ENCODE results near the gene RNF220. TPM values are rescaled to one million over a fixed set of nuclear protein-coding genes. Genes with fewer than 3 reads are reported as not detected.

RNF220 gene
- total RNA-seq, 1 donor from 2014 or later: 62.6 TPM

DNA sequence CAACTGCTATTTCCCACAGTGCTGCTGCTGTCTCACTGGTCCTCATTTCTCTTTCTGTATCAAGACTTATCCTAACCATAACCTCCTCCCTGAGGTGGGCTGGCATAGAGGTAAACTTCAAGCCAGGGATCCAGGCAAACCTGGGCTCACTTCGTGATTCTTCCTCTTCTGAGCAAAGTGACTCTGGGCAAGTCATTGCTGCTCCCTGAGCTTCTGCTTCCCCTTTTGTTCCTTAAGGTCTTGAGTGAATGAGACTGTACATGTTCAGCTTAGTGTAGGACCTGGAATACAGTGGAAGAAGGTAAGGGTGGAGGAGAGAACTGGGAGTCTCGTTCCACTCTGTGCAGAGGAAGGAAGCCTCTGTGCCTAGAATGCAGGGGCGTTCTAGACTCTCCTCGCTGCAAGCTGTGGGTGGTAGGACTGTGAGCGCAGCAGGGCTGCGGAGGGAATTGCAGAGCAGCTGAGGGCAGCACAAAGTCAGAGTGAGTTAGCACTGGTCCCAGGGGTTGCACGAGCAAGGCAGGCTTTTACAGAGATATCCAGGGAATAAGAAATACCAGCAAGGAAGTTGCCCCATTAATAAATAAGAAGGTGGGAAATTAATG lies 38.6 kb upstream of the RNF220 start:
- intact Hi-C loops (cut with micrococcal nuclease): no loop called here
- DNase-seq: no peak
- no peaks in the 10 kb centered on the region for H3K4me1 ChIP-seq
- H3K9me3 ChIP-seq (replicated peaks): no peaks in the 10 kb centered on the region
- TF ChIP-seq, protein P1, sequence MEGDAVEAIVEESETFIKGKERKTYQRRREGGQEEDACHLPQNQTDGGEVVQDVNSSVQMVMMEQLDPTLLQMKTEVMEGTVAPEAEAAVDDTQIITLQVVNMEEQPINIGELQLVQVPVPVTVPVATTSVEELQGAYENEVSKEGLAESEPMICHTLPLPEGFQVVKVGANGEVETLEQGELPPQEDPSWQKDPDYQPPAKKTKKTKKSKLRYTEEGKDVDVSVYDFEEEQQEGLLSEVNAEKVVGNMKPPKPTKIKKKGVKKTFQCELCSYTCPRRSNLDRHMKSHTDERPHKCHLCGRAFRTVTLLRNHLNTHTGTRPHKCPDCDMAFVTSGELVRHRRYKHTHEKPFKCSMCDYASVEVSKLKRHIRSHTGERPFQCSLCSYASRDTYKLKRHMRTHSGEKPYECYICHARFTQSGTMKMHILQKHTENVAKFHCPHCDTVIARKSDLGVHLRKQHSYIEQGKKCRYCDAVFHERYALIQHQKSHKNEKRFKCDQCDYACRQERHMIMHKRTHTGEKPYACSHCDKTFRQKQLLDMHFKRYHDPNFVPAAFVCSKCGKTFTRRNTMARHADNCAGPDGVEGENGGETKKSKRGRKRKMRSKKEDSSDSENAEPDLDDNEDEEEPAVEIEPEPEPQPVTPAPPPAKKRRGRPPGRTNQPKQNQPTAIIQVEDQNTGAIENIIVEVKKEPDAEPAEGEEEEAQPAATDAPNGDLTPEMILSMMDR (IDR thresholded peaks at IDR 0.05; ENCODE audit: borderline replicate concordance): no peak
- H3K27me3 ChIP-seq (ENCODE audit: low read depth): no peaks in the 10 kb centered on the region
- no peaks in the 10 kb centered on the region for H3K36me3 ChIP-seq
- no peak overlapping the region for H3K4me3 ChIP-seq
- H3K27ac ChIP-seq (replicated peaks): no peak overlapping the region

DNA sequence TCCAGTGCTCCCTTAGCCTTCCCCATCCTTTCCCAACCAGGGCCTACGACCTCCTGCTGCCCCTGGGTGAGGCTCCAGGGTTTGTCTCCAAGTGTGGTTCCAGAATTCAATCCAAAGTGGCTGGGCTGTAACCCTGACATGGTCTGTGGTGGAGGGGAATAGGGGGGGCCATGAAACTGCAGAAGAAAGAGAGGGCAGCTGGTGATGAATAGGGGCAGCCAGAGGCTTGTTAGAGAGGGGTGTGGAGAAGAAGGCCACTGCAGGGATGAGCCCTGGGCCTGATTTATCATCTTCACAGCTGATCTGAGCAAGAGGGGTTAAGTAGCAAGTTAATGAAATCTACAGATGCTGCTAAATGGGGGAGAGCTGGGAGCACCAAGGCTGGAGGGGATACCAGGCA lies 37.1 kb upstream of the RNF220 start:
- Histone ChIP-seq H3K27me3 (ENCODE audit: low read depth) (no peaks in the 10 kb centered on the region), H3K4me1 (no peaks in the 10 kb centered on the region)
- intact Hi-C loops (cut with micrococcal nuclease): no loop called here

DNA sequence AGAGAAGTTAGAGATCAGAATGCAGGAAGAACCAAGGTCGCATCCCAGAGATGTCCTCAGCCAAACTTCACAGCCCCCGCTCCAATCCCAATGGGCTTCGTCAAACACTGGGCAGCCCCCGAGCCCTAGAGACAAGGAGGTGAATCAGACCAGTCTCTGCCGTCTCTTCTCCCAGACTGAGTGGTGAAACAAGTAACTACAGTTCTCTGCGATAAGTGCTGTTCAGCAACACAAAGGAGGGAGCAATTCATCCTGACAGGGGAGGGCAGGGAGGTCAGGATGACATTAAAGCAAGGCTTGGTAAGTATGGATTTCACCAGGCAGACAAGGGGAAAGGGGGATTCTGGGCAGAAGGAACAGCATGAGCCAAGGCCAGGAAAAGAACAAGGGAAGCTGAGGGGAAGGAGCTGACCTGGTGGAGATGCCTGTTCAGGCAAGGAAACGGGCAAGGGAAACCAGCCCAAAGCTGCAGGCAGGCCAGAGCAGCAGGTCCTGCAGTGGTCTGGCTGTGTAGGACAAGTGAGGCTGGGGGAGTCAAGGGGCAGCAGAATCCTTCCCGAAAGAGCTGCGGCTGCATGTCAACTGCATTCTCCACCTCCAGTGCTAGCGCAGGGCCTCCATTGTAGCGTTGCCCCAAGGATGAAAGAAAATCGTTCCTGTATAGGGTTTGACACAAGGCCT lies 36.4 kb upstream of the RNF220 start:
- H3K9me3 ChIP-seq (replicated peaks): no peaks in the 10 kb centered on the region
- H3K27ac ChIP-seq (replicated peaks): no peak overlapping the region
- DNase-seq: no peak

More for the DNA sequence above, 37.1 kb upstream of the RNF220 start:
- TF ChIP-seq, protein P1 (IDR thresholded peaks at IDR 0.05; ENCODE audit: borderline replicate concordance): no peak
- no peak for DNase-seq
- Histone ChIP-seq H3K9me3 (replicated peaks) (no peaks in the 10 kb centered on the region), H3K27ac (replicated peaks) (no peak overlapping the region), H3K4me3 (no peak overlapping the region), H3K36me3 (no peaks in the 10 kb centered on the region)

DNA sequence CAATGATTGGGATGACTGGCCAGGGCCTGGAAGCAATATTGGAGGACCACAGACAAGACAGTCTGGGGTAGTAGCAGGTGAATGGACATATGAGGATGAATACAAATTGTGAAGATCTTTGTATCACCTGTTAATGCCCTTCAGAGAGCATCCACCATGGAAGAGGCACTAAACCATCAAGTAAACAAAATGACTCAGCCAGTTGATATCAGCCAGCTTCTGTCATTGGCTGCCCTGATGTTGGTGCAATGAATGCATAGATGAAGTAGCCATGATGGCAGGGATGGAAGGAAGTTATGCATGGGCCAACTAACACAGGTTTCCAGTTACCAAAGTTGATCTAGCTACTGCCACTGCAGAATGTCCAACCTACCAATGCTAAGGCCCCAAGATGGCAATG lies 33.8 kb upstream of the RNF220 start:
- H3K4me1 ChIP-seq: no peaks in the 10 kb centered on the region
- H3K27me3 ChIP-seq (ENCODE audit: low read depth): no peaks in the 10 kb centered on the region
- H3K4me3 ChIP-seq: no peak overlapping the region
- intact Hi-C loops (cut with micrococcal nuclease): no loop called here
- TF ChIP-seq, protein P1 (IDR thresholded peaks at IDR 0.05; ENCODE audit: borderline replicate concordance): no peak
- H3K36me3 ChIP-seq: no peaks in the 10 kb centered on the region
- H3K9me3 ChIP-seq (replicated peaks): no peaks in the 10 kb centered on the region
- H3K27ac ChIP-seq (replicated peaks): no peak overlapping the region
- DNase-seq: no peak

More for the DNA sequence above, 36.4 kb upstream of the RNF220 start:
- no peak overlapping the region for H3K4me3 ChIP-seq
- H3K27me3 ChIP-seq (ENCODE audit: low read depth): no peaks in the 10 kb centered on the region
- intact Hi-C loops (cut with micrococcal nuclease): no loop called here
- no peaks in the 10 kb centered on the region for H3K4me1 ChIP-seq
- TF ChIP-seq, protein P1 (IDR thresholded peaks at IDR 0.05; ENCODE audit: borderline replicate concordance): no peak
- H3K36me3 ChIP-seq: no peaks in the 10 kb centered on the region

DNA sequence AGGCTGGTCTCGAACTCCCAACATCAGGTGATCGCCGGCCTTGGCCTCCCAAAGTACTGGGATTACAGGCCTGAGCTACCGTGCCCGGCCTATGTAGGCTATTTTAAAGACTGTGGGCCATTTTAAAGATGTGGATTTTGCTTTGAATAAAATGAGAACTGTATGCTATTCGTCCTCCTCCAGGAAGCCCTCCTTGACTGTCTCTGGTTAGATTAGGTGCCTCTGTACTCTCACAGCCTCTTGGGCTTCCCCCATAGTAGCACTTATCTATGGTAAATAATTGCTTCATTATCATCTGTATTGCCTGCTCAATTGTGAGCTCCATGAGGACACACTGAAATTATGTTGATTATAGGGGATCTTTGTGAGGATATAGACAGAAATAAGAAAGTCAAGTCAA lies 29.5 kb upstream of the RNF220 start:
- H3K4me1 ChIP-seq: no peaks in the 10 kb centered on the region
- no peaks in the 10 kb centered on the region for H3K36me3 ChIP-seq
- H3K27ac ChIP-seq (replicated peaks): no peak overlapping the region
- no peaks in the 10 kb centered on the region for H3K27me3 ChIP-seq (ENCODE audit: low read depth)
- DNase-seq: no peak
- intact Hi-C loops (cut with micrococcal nuclease): no loop called here
- TF ChIP-seq, protein P1 (IDR thresholded peaks at IDR 0.05; ENCODE audit: borderline replicate concordance): no peak
- no peaks in the 10 kb centered on the region for H3K9me3 ChIP-seq (replicated peaks)
- H3K4me3 ChIP-seq: no peak overlapping the region

Measured in left ventricle myocardium inferior (tissue), 1 donor.